Measurements from ENCODE around the gene UPK1B.
"Not testable (repeated sequence)": the region's sequence is repeated elsewhere in the genome, so short reads cannot be mapped to it uniquely, and the experiment has no call there.

UPK1B gene

DNA sequence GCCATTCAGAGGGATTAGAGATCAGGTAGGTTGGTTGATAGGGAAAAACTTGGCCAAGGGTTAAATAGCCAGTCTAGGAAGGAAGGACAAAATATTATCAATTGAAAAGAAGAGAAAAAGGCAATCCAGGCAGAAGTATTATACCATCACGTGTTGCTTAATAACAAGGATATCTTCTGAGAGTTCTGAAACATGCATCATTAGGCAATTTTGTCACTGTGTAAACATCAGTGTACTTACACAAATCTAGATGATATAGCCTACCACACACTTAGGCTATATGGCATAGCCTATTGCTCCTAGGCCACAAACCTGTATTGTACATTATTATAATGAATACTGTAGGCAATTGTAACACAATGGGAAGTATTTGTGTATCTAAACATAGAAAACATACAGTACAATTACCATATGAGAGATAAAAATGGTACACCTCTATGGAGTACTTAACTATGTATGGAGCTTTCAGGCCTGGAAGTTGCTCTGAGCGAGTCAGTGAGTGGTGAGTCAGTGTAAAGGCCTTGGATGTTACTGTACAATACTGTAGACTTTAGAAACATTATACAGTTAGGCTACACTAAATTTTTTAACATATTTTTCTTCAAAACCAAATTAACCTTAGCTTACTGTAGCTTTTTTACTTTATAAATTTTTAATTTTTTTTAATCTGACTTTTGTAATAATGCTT is 24.8 kb upstream of the UPK1B start:
- Histone ChIP-seq H3K36me3 (ENCODE audit: insufficient read depth, low read length) (no peaks in the 10 kb centered on the region), H3K27me3 (ENCODE audit: control insufficient read depth in 1 of 2, insufficient read depth in 2 of 2, low read length in 2 of 2) (no peaks in the 10 kb centered on the region), H3K4me1 (ENCODE audit: insufficient read depth, low read length) (no peaks in the 10 kb centered on the region), H3K4me3 (ENCODE audit: low read depth in 1 of 2, low read length in 2 of 2) (no peak overlapping the region), H3K9me3 (ENCODE audit: low read length) (no peaks in the 10 kb centered on the region), H3K27ac (ENCODE audit: low read depth, low read length) (no peak overlapping the region), H3K9ac (ENCODE audit: low read length) (no peak overlapping the region)

DNA sequence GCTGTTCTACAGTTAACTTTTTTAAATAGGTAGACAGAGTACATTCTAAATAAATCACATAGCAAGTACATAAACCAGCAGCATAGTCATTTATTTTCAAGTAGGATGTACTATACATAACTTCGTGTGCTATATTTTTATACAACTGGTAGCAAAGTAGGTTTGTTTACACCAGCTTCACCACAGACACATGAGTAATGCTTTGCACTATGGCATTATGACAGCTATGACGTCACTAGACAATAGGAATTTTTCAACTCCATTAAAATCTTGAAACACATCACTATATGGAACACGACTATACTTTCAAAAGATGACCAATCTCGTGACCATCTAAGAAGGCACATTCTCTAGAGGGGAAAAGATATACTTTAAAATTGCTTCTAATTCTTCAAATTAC is 23.9 kb upstream of the UPK1B start:
- H3K27ac ChIP-seq (ENCODE audit: low read depth, low read length), result no peak overlapping the region
- H3K4me3 ChIP-seq (ENCODE audit: low read depth in 1 of 2, low read length in 2 of 2), result no peak overlapping the region
- H3K4me1 ChIP-seq (ENCODE audit: insufficient read depth, low read length), result no peaks in the 10 kb centered on the region

DNA sequence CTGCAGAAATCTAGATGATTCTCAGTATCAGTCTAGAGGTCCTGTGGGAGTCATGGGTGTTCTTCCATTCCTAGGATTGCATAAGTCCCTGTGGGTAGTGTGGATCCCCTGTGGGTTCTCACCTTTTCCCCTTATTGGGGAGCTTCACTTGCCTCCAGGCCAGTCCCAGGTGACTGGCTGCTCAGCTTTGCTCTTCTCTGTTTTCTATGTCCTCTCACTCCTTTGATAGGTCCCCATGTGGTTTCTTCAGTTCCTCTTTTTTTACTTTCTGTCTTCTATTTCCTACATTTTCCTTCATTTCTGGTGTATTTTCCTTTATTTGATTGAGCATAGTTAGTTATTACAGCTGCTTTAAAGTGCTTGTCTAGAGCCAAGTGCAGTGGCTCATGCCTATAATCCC is 16.5 kb upstream of the UPK1B start:
- Histone ChIP-seq H3K9ac (ENCODE audit: low read length) (no peak overlapping the region), H3K4me3 (ENCODE audit: low read depth in 1 of 2, low read length in 2 of 2) (no peak overlapping the region), H3K4me1 (ENCODE audit: insufficient read depth, low read length) (no peaks in the 10 kb centered on the region), H3K27ac (ENCODE audit: low read depth, low read length) (no peak overlapping the region), H3K9me3 (ENCODE audit: low read length) (no peaks in the 10 kb centered on the region), H3K36me3 (ENCODE audit: insufficient read depth, low read length) (no peaks in the 10 kb centered on the region), H3K27me3 (ENCODE audit: control insufficient read depth in 1 of 2, insufficient read depth in 2 of 2, low read length in 2 of 2) (no peaks in the 10 kb centered on the region)

More for the DNA sequence above, 23.9 kb upstream of the UPK1B start:
- Histone ChIP-seq H3K9me3 (ENCODE audit: low read length) (no peaks in the 10 kb centered on the region), H3K27me3 (ENCODE audit: control insufficient read depth in 1 of 2, insufficient read depth in 2 of 2, low read length in 2 of 2) (no peaks in the 10 kb centered on the region), H3K9ac (ENCODE audit: low read length) (no peak overlapping the region), H3K36me3 (ENCODE audit: insufficient read depth, low read length) (no peaks in the 10 kb centered on the region)

DNA sequence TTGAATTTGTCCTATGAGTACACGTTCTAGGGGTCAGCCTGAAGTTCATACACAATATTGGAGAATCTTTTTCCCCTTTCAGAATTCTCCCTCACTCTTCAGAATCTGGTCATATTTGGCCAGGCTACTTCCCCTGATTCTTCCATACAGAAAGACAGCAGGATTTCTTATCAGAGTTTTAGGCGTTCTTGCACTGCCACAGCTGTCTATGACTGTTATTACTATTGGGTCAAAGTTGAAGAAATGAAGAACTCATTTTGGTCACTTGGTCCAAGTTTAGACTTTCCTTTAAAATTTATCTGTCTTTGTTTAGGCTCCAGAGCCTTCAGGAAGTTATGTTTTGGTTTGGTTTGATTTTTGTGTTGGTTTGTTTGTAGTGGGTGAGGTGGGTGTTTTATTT is 15.4 kb upstream of the UPK1B start:
- Histone ChIP-seq H3K27me3 (ENCODE audit: control insufficient read depth in 1 of 2, insufficient read depth in 2 of 2, low read length in 2 of 2) (no peaks in the 10 kb centered on the region), H3K27ac (ENCODE audit: low read depth, low read length) (no peak overlapping the region), H3K36me3 (ENCODE audit: insufficient read depth, low read length) (no peaks in the 10 kb centered on the region), H3K4me3 (ENCODE audit: low read depth in 1 of 2, low read length in 2 of 2) (no peak overlapping the region), H3K9me3 (ENCODE audit: low read length) (no peaks in the 10 kb centered on the region), H3K9ac (ENCODE audit: low read length) (no peak overlapping the region), H3K4me1 (ENCODE audit: insufficient read depth, low read length) (no peaks in the 10 kb centered on the region)

DNA sequence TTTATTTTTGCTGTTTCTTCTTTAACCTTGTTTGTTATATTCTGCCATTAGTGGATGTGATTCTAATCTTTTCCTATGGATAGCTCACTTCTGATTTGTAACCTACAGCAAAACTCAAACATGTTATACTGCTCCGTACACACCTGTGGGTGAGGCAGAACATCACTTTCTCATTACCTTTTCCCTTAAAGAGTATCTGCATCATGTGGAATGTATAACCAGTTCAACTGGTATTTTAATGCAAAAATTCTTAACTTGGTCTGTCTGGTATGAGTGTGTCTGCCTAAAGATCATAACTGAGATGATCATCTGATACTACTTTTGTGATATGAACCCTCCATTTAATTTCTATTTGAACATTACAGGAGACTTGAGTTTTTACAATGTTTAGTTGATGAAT is 13.0 kb upstream of the UPK1B start:
- Histone ChIP-seq H3K27me3 (ENCODE audit: control insufficient read depth in 1 of 2, insufficient read depth in 2 of 2, low read length in 2 of 2) (no peaks in the 10 kb centered on the region), H3K4me1 (ENCODE audit: insufficient read depth, low read length) (no peaks in the 10 kb centered on the region), H3K36me3 (ENCODE audit: insufficient read depth, low read length) (no peaks in the 10 kb centered on the region), H3K27ac (ENCODE audit: low read depth, low read length) (no peak overlapping the region), H3K9ac (ENCODE audit: low read length) (no peak overlapping the region), H3K9me3 (ENCODE audit: low read length) (no peaks in the 10 kb centered on the region), H3K4me3 (ENCODE audit: low read depth in 1 of 2, low read length in 2 of 2) (no peak overlapping the region)

DNA sequence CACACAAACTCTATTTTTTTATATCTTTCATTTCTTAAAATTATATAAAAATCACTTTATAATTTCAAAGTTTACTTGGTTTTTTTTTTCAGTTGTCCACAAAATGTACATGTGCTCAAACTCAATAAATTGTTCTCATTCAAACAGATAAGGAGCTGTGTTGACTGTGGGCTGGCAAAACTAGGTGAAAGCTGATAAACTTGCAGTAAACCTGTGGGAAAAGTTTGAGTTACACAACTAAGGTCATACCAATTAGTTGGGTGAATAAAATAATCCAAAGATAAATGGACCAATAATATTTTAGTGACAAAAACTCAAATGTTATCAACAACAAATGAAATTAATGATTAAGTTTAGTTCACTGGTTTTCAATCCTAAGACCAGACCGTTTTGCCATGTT is 12.6 kb upstream of the UPK1B start:
- no peaks in the 10 kb centered on the region for H3K36me3 ChIP-seq (ENCODE audit: insufficient read depth, low read length)
- H3K27me3 ChIP-seq (ENCODE audit: control insufficient read depth in 1 of 2, insufficient read depth in 2 of 2, low read length in 2 of 2), result no peaks in the 10 kb centered on the region
- H3K4me3 ChIP-seq (ENCODE audit: low read depth in 1 of 2, low read length in 2 of 2), result no peak overlapping the region
- H3K9ac ChIP-seq (ENCODE audit: low read length), result no peak overlapping the region
- H3K27ac ChIP-seq (ENCODE audit: low read depth, low read length), result no peak overlapping the region
- no peaks in the 10 kb centered on the region for H3K9me3 ChIP-seq (ENCODE audit: low read length)
- no peaks in the 10 kb centered on the region for H3K4me1 ChIP-seq (ENCODE audit: insufficient read depth, low read length)

DNA sequence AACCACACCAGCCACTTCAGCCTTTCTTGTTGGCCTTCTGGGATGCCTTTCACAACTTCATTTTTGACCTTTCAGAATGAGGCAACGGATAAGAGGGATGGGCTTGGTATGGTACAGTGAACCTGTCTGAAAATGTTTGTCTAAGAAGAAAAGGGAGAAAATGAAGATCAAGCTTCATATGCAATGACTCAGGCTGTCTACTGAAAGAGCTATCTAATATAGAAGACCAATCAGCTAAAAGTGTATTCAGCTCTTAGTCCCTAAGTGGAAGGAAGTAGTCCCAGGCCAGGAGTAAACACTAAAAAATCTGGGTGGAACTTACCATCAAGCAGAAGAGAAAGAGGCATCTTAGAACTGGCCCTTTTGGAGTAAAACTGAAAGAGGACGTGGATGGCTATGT is 12.2 kb upstream of the UPK1B start:
- H3K27ac ChIP-seq (ENCODE audit: low read depth, low read length), result no peak overlapping the region
- H3K9me3 ChIP-seq (ENCODE audit: low read length), result no peaks in the 10 kb centered on the region
- no peak overlapping the region for H3K9ac ChIP-seq (ENCODE audit: low read length)
- no peaks in the 10 kb centered on the region for H3K36me3 ChIP-seq (ENCODE audit: insufficient read depth, low read length)
- no peak overlapping the region for H3K4me3 ChIP-seq (ENCODE audit: low read depth in 1 of 2, low read length in 2 of 2)
- H3K4me1 ChIP-seq (ENCODE audit: insufficient read depth, low read length), result no peaks in the 10 kb centered on the region
- H3K27me3 ChIP-seq (ENCODE audit: control insufficient read depth in 1 of 2, insufficient read depth in 2 of 2, low read length in 2 of 2), result no peaks in the 10 kb centered on the region

DNA sequence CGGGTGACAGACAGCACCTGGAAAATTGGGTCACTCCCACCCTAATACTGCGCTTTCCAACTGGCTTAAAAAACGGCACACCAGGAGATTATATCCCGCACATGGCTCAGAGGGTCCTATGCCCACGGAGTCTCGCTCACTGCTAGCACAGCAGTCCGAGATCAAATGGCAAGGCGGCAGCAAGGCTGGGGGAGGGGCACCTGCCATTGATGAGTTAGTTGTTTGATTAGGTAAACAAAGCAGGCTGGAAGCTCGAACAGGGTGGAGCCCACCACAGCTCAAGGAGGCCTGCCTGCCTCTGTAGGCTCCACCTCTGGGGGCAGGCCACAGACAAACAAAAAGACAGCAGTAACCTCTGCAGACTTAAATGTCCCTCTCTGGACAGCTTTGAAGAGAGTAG is 8.7 kb upstream of the UPK1B start:
- H3K27me3 ChIP-seq (ENCODE audit: control insufficient read depth in 1 of 2, insufficient read depth in 2 of 2, low read length in 2 of 2); H3K4me3 ChIP-seq (ENCODE audit: low read depth in 1 of 2, low read length in 2 of 2); H3K9ac ChIP-seq (ENCODE audit: low read length); H3K27ac ChIP-seq (ENCODE audit: low read depth, low read length); H3K9me3 ChIP-seq (ENCODE audit: low read length); H3K36me3 ChIP-seq (ENCODE audit: insufficient read depth, low read length); H3K4me1 ChIP-seq (ENCODE audit: insufficient read depth, low read length): not testable (repeated sequence)

DNA sequence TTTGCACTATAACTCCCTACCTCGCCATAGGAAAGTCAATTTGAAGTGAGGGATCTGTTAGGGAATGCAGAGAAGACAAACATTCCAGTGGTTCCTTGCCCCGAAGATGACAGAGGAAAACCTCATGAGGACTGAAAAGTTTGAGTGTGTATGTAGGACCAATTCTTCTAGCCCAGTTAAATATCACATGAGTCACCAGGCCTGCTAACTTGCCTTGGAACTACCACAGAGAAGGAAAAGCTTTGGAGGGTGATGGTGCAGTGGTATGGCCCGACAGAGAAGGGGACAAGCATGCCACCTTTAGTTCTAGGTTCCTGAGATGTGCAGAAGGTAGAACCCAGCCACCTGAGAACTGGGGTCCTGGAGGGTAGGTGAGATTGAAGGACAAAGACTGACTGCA is 2.6 kb upstream of the UPK1B start:
- Histone ChIP-seq H3K4me1 (ENCODE audit: insufficient read depth, low read length) (no peaks in the 10 kb centered on the region), H3K27ac (ENCODE audit: low read depth, low read length) (no peak overlapping the region), H3K9me3 (ENCODE audit: low read length) (no peaks in the 10 kb centered on the region), H3K27me3 (ENCODE audit: control insufficient read depth in 1 of 2, insufficient read depth in 2 of 2, low read length in 2 of 2) (no peaks in the 10 kb centered on the region), H3K36me3 (ENCODE audit: insufficient read depth, low read length) (no peaks in the 10 kb centered on the region), H3K4me3 (ENCODE audit: low read depth in 1 of 2, low read length in 2 of 2) (no peak overlapping the region), H3K9ac (ENCODE audit: low read length) (no peak overlapping the region)

DNA sequence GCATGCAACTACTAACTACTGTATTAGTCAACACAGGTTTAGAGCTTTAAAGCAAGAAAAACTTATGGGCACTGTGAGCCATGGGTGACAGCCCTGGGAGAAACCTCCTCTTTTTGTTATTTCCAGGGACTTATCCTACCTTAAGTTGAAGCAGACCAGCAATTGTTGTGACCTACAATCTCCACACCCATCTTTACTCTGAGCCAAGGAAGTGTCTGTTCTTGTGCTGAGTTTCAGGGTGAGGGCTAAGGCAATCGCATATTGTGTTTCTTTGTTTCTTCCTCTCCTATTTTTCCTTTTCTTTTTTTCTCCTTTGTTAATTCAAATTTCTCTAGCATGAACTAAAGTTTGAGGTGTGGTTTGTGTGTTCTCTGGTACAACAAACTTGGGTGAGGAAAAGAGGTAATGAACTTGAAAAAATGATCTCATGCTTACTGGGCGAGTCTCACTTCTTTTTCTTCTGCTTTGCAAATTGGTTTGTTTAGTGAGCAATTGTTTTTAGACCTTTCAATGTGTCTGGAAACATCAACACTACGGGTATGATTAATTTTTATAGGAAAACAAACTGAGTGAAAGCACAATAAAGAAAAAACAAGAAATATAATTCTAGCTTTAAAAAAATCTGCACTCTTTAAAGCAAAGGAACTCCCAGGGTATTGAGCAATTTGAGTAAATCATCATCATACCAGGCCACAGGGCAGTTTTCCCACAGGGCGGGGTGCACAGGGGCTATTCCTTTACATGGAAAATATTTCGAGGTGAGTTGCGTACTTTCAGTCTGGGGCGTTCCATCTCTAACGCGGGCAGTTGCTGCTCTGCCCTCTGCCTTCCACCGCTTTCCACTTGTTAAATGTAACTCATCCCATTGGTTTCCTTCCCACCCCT is 2.7 kb downstream of the UPK1B start:
- no peaks in the 10 kb centered on the region for H3K27me3 ChIP-seq (ENCODE audit: control insufficient read depth in 1 of 2, insufficient read depth in 2 of 2, low read length in 2 of 2)
- H3K4me3 ChIP-seq (ENCODE audit: low read depth in 1 of 2, low read length in 2 of 2), result no peak overlapping the region
- H3K4me1 ChIP-seq (ENCODE audit: insufficient read depth, low read length), result no peaks in the 10 kb centered on the region
- H3K36me3 ChIP-seq (ENCODE audit: insufficient read depth, low read length), result no peaks in the 10 kb centered on the region
- no peaks in the 10 kb centered on the region for H3K9me3 ChIP-seq (ENCODE audit: low read length)
- H3K27ac ChIP-seq (ENCODE audit: low read depth, low read length), result no peak overlapping the region
- H3K9ac ChIP-seq (ENCODE audit: low read length), result no peak overlapping the region

DNA sequence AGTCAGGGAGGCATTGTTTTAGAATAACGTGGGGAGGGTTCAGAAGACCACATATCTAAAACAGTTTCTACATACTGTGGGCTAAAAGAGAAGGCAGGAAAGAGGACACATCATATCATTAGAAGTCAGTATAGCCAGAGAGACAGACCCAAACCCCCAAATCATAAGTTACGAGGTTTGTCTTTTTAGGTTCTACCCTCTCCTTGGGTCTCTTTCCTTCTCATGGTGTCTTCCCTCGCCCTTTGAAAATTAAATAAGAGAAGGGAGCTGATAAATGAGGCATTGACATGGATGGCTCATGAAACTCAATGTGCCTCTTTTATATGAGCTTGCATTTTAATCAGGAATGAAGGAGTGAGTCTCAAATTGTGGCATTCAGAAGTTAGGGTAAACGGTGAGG is 3.4 kb downstream of the UPK1B start:
- no peaks in the 10 kb centered on the region for H3K27me3 ChIP-seq (ENCODE audit: control insufficient read depth in 1 of 2, insufficient read depth in 2 of 2, low read length in 2 of 2)
- H3K9ac ChIP-seq (ENCODE audit: low read length), result no peak overlapping the region
- no peaks in the 10 kb centered on the region for H3K36me3 ChIP-seq (ENCODE audit: insufficient read depth, low read length)
- H3K4me1 ChIP-seq (ENCODE audit: insufficient read depth, low read length), result no peaks in the 10 kb centered on the region
- H3K9me3 ChIP-seq (ENCODE audit: low read length), result no peaks in the 10 kb centered on the region
- no peak overlapping the region for H3K4me3 ChIP-seq (ENCODE audit: low read depth in 1 of 2, low read length in 2 of 2)
- H3K27ac ChIP-seq (ENCODE audit: low read depth, low read length), result no peak overlapping the region

DNA sequence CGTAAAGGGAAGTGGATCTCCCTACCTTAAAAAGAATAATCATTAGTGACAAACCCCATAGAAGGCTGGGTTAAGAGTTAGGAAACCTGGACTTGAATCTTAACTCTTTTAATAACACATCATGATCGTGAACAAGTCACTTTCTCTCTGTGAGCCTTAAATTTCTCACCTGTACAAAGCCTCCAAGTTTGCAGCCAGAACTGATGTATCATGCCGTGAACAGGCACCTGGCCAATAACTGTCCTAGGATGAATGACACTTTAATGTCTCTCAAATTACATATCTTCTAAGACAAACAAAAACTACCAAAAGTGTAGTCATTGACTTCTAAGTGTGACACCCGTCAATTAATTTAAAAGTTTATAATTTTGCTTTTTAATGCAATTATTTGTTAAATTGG is 3.9 kb downstream of the UPK1B start:
- no peaks in the 10 kb centered on the region for H3K36me3 ChIP-seq (ENCODE audit: insufficient read depth, low read length)
- H3K4me1 ChIP-seq (ENCODE audit: insufficient read depth, low read length), result no peaks in the 10 kb centered on the region
- no peak overlapping the region for H3K9ac ChIP-seq (ENCODE audit: low read length)
- H3K9me3 ChIP-seq (ENCODE audit: low read length), result no peaks in the 10 kb centered on the region
- H3K4me3 ChIP-seq (ENCODE audit: low read depth in 1 of 2, low read length in 2 of 2), result no peak overlapping the region
- no peak overlapping the region for H3K27ac ChIP-seq (ENCODE audit: low read depth, low read length)
- no peaks in the 10 kb centered on the region for H3K27me3 ChIP-seq (ENCODE audit: control insufficient read depth in 1 of 2, insufficient read depth in 2 of 2, low read length in 2 of 2)

All from muscle layer of colon (tissue), 2 donors.